GM23248 (cell line): ENCODE data around the gene MARK1.
A peak's percentile ranks its signal among the peaks of the same experiment; 100 is the strongest.

Source experiments
- EZH2 ChIP-seq: fragments of 200-600 bp; sonication (generic); IDR thresholded peaks from 2 replicates; pipeline ENCODE4 v1.6.1; 2018; ENCODE audit warnings: antibody characterized with exemption, mild to moderate bottlenecking; ENCODE audit not compliant: insufficient read depth, poor library complexity, severe bottlenecking
- EZH2phosphoT487 ChIP-seq: fragments of 200-600 bp; sonication (generic); IDR thresholded peaks from 2 replicates; pipeline ENCODE4 v1.6.1; 2018; ENCODE audit warnings: antibody characterized with exemption, moderate library complexity, mild to moderate bottlenecking, low read depth; ENCODE audit not compliant: insufficient read depth

DNA sequence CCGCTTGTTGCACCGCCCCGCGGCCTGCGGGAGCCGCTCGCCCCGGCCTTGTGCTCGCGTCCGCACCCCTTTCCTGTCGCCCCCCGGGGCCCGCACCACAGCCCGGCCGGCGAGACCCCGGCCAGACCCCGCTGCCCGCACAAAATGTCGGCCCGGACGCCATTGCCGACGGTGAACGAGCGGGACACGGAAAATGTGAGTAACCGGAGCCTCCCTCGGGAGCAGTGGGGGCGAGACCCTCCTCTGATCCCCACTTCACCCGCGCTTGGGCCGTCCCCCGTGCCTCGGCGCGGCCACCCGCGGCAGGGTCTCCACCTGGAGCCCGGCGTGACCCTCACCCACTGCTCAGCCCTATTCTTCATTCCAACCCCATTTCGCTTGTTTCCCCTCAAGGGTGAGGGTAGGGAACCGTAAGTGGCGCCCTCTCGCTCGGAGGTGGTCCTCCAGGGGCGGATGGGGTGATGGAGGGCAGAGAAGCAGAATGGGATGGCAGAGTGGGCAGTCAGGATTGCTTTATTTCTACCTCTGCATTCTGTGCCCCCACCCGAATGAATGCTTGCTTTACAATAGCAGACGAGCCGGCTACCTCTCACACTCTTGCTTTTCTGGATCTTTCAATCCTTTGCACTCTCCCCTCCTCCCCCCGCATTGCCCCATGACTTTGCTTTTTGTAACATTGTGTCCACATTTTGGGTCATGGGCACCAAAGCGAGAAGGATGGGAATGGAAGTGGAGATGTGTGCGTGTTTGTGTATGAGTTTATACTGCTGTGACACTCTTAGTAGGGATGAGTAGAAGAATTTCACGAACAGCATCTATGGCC, 954 bp downstream of the MARK1 start:
- TF ChIP-seq EZH2 (peak; percentile 61), EZH2phosphoT487 (0 out of 2 replicates have a peak, but pooled peaks have one; percentile 27)
